Small intestine (tissue), 7 donors: ENCODE data around the gene TMEM53. TPM values are rescaled to one million over a fixed set of nuclear protein-coding genes. Genes with fewer than 3 reads are reported as not detected.
A peak's percentile ranks its signal among the peaks of the same experiment; 100 is the strongest.

Experiments used
- DNase-seq, 2 donors: peaks; one replicate each; pipeline versions ENCODE4 v3.0.0 to v3.0.0-alpha.2; 2013
- FAIRE-seq: peaks from 2 replicates; lab custom pipeline; 2012; peaks lifted over from hg19 to GRCh38; lab: Jason Lieb, UNC
- H3K27ac ChIP-seq, 3 donors: one replicate each; pipeline ENCODE4 v1.5.1; 2013; ENCODE audit warnings: low read length in 2 of 3, mild to moderate bottlenecking in 2 of 3, control low read depth in 1 of 3, inconsistent platforms in 1 of 3, low read depth in 1 of 3, moderate library complexity in 1 of 3
- H3K27me3 ChIP-seq, 3 donors: one replicate each; pipeline ENCODE4 v1.6.1; 2013; ENCODE audit warnings: low read length in 3 of 3, inconsistent platforms in 1 of 3; ENCODE audit not compliant: control insufficient read depth in 3 of 3, insufficient read depth in 3 of 3
- H3K36me3 ChIP-seq, 3 donors: one replicate each; pipeline ENCODE4 v1.6.1; 2013; ENCODE audit warnings: low read length in 3 of 3, inconsistent platforms in 1 of 3, low read depth in 1 of 3, mild to moderate bottlenecking in 1 of 3, moderate library complexity in 1 of 3; ENCODE audit not compliant: control insufficient read depth in 3 of 3, insufficient read depth in 2 of 3
- H3K4me1 ChIP-seq, 3 donors: one replicate each; pipeline ENCODE4 v1.6.1; 2013; ENCODE audit warnings: low read length in 2 of 3, inconsistent platforms in 1 of 3, low read depth in 1 of 3, mild to moderate bottlenecking in 1 of 3, moderate library complexity in 1 of 3; ENCODE audit not compliant: control insufficient read depth in 3 of 3, insufficient read depth in 2 of 3
- H3K4me3 ChIP-seq, 3 donors: one replicate each; pipeline ENCODE4 v1.5.1; 2013; ENCODE audit warnings: low read length in 3 of 3, control low read depth in 1 of 3, inconsistent platforms in 1 of 3, low read depth in 1 of 3, mild to moderate bottlenecking in 1 of 3, moderate library complexity in 1 of 3
- H3K9me3 ChIP-seq, 2 donors: one replicate each; pipeline ENCODE4 v1.6.1; 2013; ENCODE audit warnings: low read depth in 1 of 2, low read length in 1 of 2; ENCODE audit not compliant: control insufficient read depth in 2 of 2, insufficient read depth in 1 of 2
- WGBS, 3 donors: extraction: QIAGEN DNeasy Blood & Tissue Kit; methylation state at CpG; one replicate each; pipeline ENCODE4 v1.1.7; 2013; 5-methylcytosine and 5-hydroxymethylcytosine counted together
- polyA plus RNA-seq, 4 donors: library from polyadenylated mRNA; stranded (reverse) in 3 of 4; unstranded in 1 of 4; fragments of 200-250 nt in 3 of 4; fragments of 120-200 nt in 1 of 4; gene quantifications; one replicate each; pipeline versions ENCODE4 v1.2.1 to v1.2.3, GENCODE V29; 2013
- donor health status: healthy with polysubstance abuse.
- donor health status: control.
- donor health status: control.
- donor health status: Bipolar disorder and iron deficiency.
- donor health status: healthy.

Gene TMEM53
- polyA plus RNA-seq, 4 donors: 16.6 to 27.2 (median 22.8) TPM

- H3K27ac ChIP-seq: no peak overlapping the region
- H3K27me3 ChIP-seq: peaks cover 0 to 4% (median 0%) of the 10 kb centered on the region in 3 donors
- H3K4me1 ChIP-seq: peaks cover 0 to 10% (median 0%) of the 10 kb centered on the region in 3 donors
- H3K4me3 ChIP-seq: no peak overlapping the region
- no peak for FAIRE-seq
- WGBS, 3 donors: 43 to 53% (median 47%) methylated on average over 10 of the region's 10 CpGs
- H3K9me3 ChIP-seq: no peaks in the 10 kb centered on the region
- DNase-seq: peak; percentile 61 to 62
- no peaks in the 10 kb centered on the region for H3K36me3 ChIP-seq
Measured at GRCh38 chr1:44609412-44609767, 64.9 kb downstream of the TMEM53 start.

GRCh38 chr1:44608141-44608540 lies 66.1 kb downstream of the TMEM53 start:
- DNase-seq (peak in 1 of 2 donors; percentile 20), FAIRE-seq (no peak)
- Histone ChIP-seq H3K27me3 (peaks cover 0 to 4% (median 0%) of the 10 kb centered on the region in 3 donors), H3K9me3 (no peaks in the 10 kb centered on the region), H3K27ac (no peak overlapping the region), H3K36me3 (no peaks in the 10 kb centered on the region), H3K4me3 (no peak overlapping the region), H3K4me1 (peaks cover 0 to 20% (median 0%) of the 10 kb centered on the region in 3 donors)
- 78 to 86% (median 79%) methylated on average over 6 of the region's 6 CpGs for WGBS, 3 donors

GRCh38 chr1:44606701-44607281 lies 67.5 kb downstream of the TMEM53 start:
- H3K36me3 ChIP-seq: no peaks in the 10 kb centered on the region
- H3K27me3 ChIP-seq: peaks cover 0 to 10% (median 0%) of the 10 kb centered on the region in 3 donors
- no peak for DNase-seq
- no peak for FAIRE-seq
- H3K9me3 ChIP-seq: no peaks in the 10 kb centered on the region
- whole genome bisulfite sequencing, 3 donors: 77 to 88% (median 85%) methylated on average over 8 of the region's 8 CpGs
- H3K4me1 ChIP-seq: peaks cover 0 to 23% (median 0%) of the 10 kb centered on the region in 3 donors
- no peak overlapping the region for H3K4me3 ChIP-seq
- H3K27ac ChIP-seq: no peak overlapping the region

- FAIRE-seq (no peak), DNase-seq (no peak)
- no peak overlapping the region for H3K4me3 ChIP-seq
- 86 to 87% (median 86%) methylated on average over 12 of the region's 12 CpGs for WGBS, 3 donors
- no peaks in the 10 kb centered on the region for H3K36me3 ChIP-seq
- H3K27ac ChIP-seq: no peak overlapping the region
- H3K27me3 ChIP-seq: peaks cover 0 to 18% (median 0%) of the 10 kb centered on the region in 3 donors
- H3K4me1 ChIP-seq: peaks cover 0 to 22% (median 0%) of the 10 kb centered on the region in 3 donors
- no peaks in the 10 kb centered on the region for H3K9me3 ChIP-seq
Measured at GRCh38 chr1:44605914-44606615, 68.2 kb downstream of the TMEM53 start.

- FAIRE-seq (no peak), DNase-seq (peak; percentile 20 to 42)
- WGBS, 3 donors: 34 to 65% (median 42%) methylated on average over 3 of the region's 3 CpGs
- peaks cover 0 to 18% (median 0%) of the 10 kb centered on the region in 3 donors for H3K27me3 ChIP-seq
- H3K4me1 ChIP-seq: peaks cover 0 to 15% (median 0%) of the 10 kb centered on the region in 3 donors
- H3K27ac ChIP-seq: no peak overlapping the region
- no peak overlapping the region for H3K4me3 ChIP-seq
- H3K36me3 ChIP-seq: no peaks in the 10 kb centered on the region
- no peaks in the 10 kb centered on the region for H3K9me3 ChIP-seq
Measured at GRCh38 chr1:44604157-44604955, 69.9 kb downstream of the TMEM53 start.

- FAIRE-seq: no peak
- H3K4me1 ChIP-seq: peaks cover 0 to 15% (median 0%) of the 10 kb centered on the region in 3 donors
- peaks cover 0 to 18% (median 0%) of the 10 kb centered on the region in 3 donors for H3K27me3 ChIP-seq
- DNase-seq: peak; percentile 22 to 51
- no peaks in the 10 kb centered on the region for H3K9me3 ChIP-seq
- 10 to 46% (median 22%) methylated on average over 4 of the region's 4 CpGs for WGBS, 3 donors
- H3K36me3 ChIP-seq: no peaks in the 10 kb centered on the region
- H3K27ac ChIP-seq: no peak overlapping the region
- no peak overlapping the region for H3K4me3 ChIP-seq
Measured at GRCh38 chr1:44603718-44604117, 70.6 kb downstream of the TMEM53 start.

Other genes starting within 250 kb of the TMEM53 start
- gene ARMH1, start 233 bp upstream of the TMEM53 start, polyA plus RNA-seq: 1 to 10 TPM; 2.1 to 6.5 (median 3.4) TPM
- not detected for gene RNU5D-1, start 56.7 kb upstream of the TMEM53 start, polyA plus RNA-seq
- 10 to 100 TPM in 2 of 4 donors, 1 to 10 TPM in 2; 1.1 to 17.7 (median 6.5) TPM for gene KIF2C, start 65.4 kb upstream of the TMEM53 start, polyA plus RNA-seq
- 1,000 to 10,000 TPM; 1,153 to 3,026 (median 2,284) TPM for gene RPS8, start 101.1 kb upstream of the TMEM53 start, polyA plus RNA-seq
- gene BEST4, start 113.7 kb upstream of the TMEM53 start, polyA plus RNA-seq: 10 to 100 TPM in 2 of 4 donors, 1 to 10 TPM in 2; 7.4 to 33.0 (median 14.8) TPM
- 10 to 100 TPM in 2 of 4 donors, 1 to 10 TPM in 2; 5.4 to 16.7 (median 10.6) TPM for gene PLK3, start 125.9 kb upstream of the TMEM53 start, polyA plus RNA-seq
- under 1 TPM in 2 of 4 donors, not detected in 2; 0.46 to 0.75 TPM for gene DYNLT4, start 132.9 kb upstream of the TMEM53 start, polyA plus RNA-seq
- gene BTBD19, start 134.0 kb upstream of the TMEM53 start, polyA plus RNA-seq: 10 to 100 TPM in 1 of 4 donors, 1 to 10 TPM in 3; 1.1 to 14.7 (median 1.7) TPM
- gene PTCH2, start 168.8 kb upstream of the TMEM53 start, polyA plus RNA-seq: 1 to 10 TPM in 1 of 4 donors, under 1 TPM in 3; 0.27 to 3.2 (median 0.36) TPM